Measurements from ENCODE around the gene HAP1. TPM values are rescaled to one million over a fixed set of nuclear protein-coding genes. Genes with fewer than 3 reads are reported as not detected.

HAP1 gene
- total RNA-seq, 3 donors from 2014 or later = 0.12 to 2.8 (median 0.32) TPM

DNA sequence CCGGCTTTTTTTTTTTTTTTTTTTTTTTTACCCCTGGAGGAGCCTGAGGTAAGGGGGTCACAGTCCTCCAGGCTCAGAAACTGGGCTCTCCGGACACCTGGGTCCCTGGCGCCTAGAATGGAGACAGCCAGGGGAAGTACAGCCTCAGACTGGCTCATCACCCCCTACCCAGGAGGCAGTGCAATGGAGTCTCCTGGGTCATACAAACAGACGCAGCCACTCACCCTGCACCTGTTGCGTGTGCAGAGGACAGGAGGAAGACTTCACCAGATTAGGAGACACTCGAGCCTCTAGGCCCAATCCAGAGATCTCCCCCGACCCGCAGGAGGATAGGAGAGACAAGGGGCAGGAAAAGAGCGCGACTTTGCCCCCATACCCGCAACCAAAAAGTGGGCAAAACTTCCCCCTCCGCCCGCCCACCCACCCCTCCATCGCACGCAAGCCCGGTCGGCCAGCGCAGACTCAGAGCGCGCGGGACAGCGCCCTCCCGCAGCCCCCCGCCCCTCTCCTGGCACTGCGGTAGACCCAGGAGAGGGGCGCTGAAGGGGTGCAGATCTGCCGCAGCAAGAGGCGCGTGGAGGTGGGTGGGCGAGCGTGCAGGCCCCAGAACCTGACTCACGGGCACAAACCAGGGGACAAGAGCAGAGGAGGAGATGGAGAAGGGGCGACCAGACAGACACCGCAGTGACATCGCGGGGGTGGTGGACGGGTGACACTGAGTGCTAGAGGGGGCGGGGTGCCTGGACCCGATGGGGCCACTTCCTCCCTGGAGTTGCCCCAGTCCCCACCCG lies 900 bp downstream of the HAP1 start:
- intact Hi-C loops (cut with DNase I, micrococcal nuclease) = loop anchor here in 1 of 2 donors (10.0 kb wide), 1 partner anchor 151 kb away; no protein-coding TSS in a partner anchor
- Histone ChIP-seq H3K4me1 (ENCODE audit: low read depth) (peaks cover 9% of the 10 kb centered on the region), H3K36me3 (ENCODE audit: low read depth) (no peaks in the 10 kb centered on the region), H3K4me3 (no peak overlapping the region), H3K9me3 (no peaks in the 10 kb centered on the region)
- ATAC-seq (no peak), DNase-seq (no peak)
- TF ChIP-seq CTCF (IDR thresholded peaks at IDR 0.05) = no peak

DNA sequence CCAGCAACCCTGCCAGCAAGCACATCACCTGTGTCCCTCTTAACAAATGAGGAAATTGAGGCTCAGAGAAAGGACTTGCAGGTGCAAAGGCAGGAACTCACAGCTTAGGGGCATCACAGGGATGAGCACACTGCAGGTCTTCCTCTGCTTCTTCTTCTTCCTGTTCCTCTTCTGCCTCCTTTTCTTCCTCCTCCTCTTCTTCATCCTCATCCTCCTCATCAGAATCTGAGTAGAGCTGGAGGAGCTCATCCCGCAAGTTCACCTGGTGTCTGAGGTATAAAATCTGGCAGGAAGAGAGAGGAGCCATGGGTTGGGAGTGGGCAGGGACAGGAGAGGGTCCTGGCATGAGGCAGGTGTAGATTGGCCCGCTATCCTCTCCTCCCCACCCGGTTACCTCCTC lies 2.6 kb downstream of the HAP1 start:
- ATAC-seq (no peak), DNase-seq (no peak)
- Histone ChIP-seq H3K9me3 (no peaks in the 10 kb centered on the region), H3K4me3 (no peak overlapping the region), H3K36me3 (ENCODE audit: low read depth) (no peaks in the 10 kb centered on the region), H3K4me1 (ENCODE audit: low read depth) (peaks cover 9% of the 10 kb centered on the region)
- TF ChIP-seq CTCF (IDR thresholded peaks at IDR 0.05) = no peak
- intact Hi-C loops (cut with DNase I, micrococcal nuclease) = loop anchor here in 1 of 2 donors (10.0 kb wide), 1 partner anchor 153 kb away; no protein-coding TSS in a partner anchor

DNA sequence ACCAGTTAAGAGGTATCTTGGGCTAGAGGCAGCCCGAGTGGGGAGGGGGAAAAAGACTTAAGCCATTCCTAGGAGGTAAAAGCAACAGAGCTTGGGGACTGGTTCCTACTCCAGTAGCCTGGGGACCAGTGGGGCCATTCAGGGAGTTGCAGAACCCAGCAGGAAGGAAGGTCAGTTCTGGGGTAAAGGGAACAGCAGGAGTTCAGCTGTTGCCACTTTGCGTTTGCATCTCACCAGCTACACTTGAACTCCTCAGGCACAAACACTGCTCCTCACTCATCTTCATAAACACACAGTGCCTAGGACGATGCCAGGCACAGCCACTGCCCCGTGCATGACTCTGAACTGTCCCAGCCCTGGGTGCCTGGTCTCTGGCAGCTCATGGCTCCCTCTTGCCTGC lies 4.0 kb downstream of the HAP1 start:
- intact Hi-C loops (cut with DNase I, micrococcal nuclease) = loop anchor here in 1 of 2 donors (10.0 kb wide), 1 partner anchor 154 kb away; no protein-coding TSS in a partner anchor
- no peak for ATAC-seq

GRCh38 chr17:41728056-41728455 lies 6.4 kb downstream of the HAP1 start:
- DNase-seq = no peak
- Histone ChIP-seq H3K9me3 (no peaks in the 10 kb centered on the region), H3K36me3 (ENCODE audit: low read depth) (no peaks in the 10 kb centered on the region), H3K4me3 (no peak overlapping the region), H3K4me1 (ENCODE audit: low read depth) (no peaks in the 10 kb centered on the region)
- intact Hi-C loops (cut with DNase I, micrococcal nuclease) = no loop called here
- no peak for TF ChIP-seq CTCF (IDR thresholded peaks at IDR 0.05)
- no peak for ATAC-seq

More for the DNA sequence above, 4.0 kb downstream of the HAP1 start:
- no peak for TF ChIP-seq CTCF (IDR thresholded peaks at IDR 0.05)
- Histone ChIP-seq H3K9me3 (no peaks in the 10 kb centered on the region), H3K4me3 (no peak overlapping the region), H3K36me3 (ENCODE audit: low read depth) (no peaks in the 10 kb centered on the region), H3K4me1 (ENCODE audit: low read depth) (peaks cover 9% of the 10 kb centered on the region)
- DNase-seq = no peak

GRCh38 chr17:41725134-41725533 lies 9.3 kb downstream of the HAP1 start:
- intact Hi-C loops (cut with DNase I, micrococcal nuclease) = no loop called here

More at GRCh38 chr17:41725134-41725533, 9.3 kb downstream of the HAP1 start:
- Histone ChIP-seq H3K4me1 (ENCODE audit: low read depth) (no peaks in the 10 kb centered on the region), H3K4me3 (no peak overlapping the region), H3K9me3 (no peaks in the 10 kb centered on the region), H3K36me3 (ENCODE audit: low read depth) (no peaks in the 10 kb centered on the region)
- no peak for TF ChIP-seq CTCF (IDR thresholded peaks at IDR 0.05)
- DNase-seq (no peak), ATAC-seq (no peak)
